Adrenal gland (tissue), 12 donors: ENCODE data around the gene CSH2. TPM values are rescaled to one million over a fixed set of nuclear protein-coding genes. Genes with fewer than 3 reads are reported as not detected.

Experiments
- DNase-seq, 7 donors: peaks; one replicate each; pipeline ENCODE4 v3.0.0-alpha.2; 2019 to 2020
- H3K27ac ChIP-seq, 5 donors: fragments of 200-600 bp; sonication (generic) in 4 of 5; 1 replicate in 3 of 5; 2 replicates in 2 of 5; pipeline versions ENCODE4 v1.5.1 to v1.8.0; 2016 to 2020; ENCODE audit warnings: mild to moderate bottlenecking in 1 of 5
- H3K27me3 ChIP-seq: fragments of 200-600 bp; 2 replicates; pipeline ENCODE4 v1.8.0; 2021
- H3K36me3 ChIP-seq, 2 donors: fragments of 200-600 bp; replicated peaks in 1 of 2; 1 replicate in 1 of 2; 2 replicates in 1 of 2; pipeline versions ENCODE4 v1.5.1 to v1.8.0; 2018 to 2022
- H3K4me1 ChIP-seq, 2 donors: fragments of 200-600 bp; replicated peaks in 1 of 2; 1 replicate in 1 of 2; 2 replicates in 1 of 2; pipeline versions ENCODE4 v1.5.1 to v1.8.0; 2018 to 2021
- H3K4me3 ChIP-seq, 4 donors: fragments of 200-600 bp; sonication (generic) in 3 of 4; one replicate each; pipeline ENCODE4 v1.5.1; 2016 to 2018
- H3K9me3 ChIP-seq, 3 donors: fragments of 200-600 bp; sonication (generic) in 1 of 3; replicated peaks in 1 of 3; 1 replicate in 2 of 3; 2 replicates in 1 of 3; pipeline versions ENCODE4 v1.5.1 to v1.8.0; 2016 to 2021
- CTCF ChIP-seq, 6 experiments: fragments of 450-650 bp in 4 of 6; fragments of 200-600 bp in 2 of 6; sonication (generic) in 1 of 6; IDR thresholded peaks; 1 replicate in 5 of 6; 2 replicates in 1 of 6; pipeline versions ENCODE4 v1.5.1 to v1.8.0; 2016 to 2021; ENCODE audit warnings: antibody characterized with exemption in 6 of 6, mild to moderate bottlenecking in 2 of 6, moderate library complexity in 1 of 6
- POLR2A ChIP-seq, 2 donors: fragments of 450-650 bp; IDR thresholded peaks; one replicate each; pipeline ENCODE4 v1.6.1; 2017; ENCODE audit warnings: antibody characterized with exemption in 2 of 2, mild to moderate bottlenecking in 2 of 2, moderate library complexity in 1 of 2
- WGBS, 4 donors: extraction: QIAGEN DNeasy Blood & Tissue Kit in 2 of 4; methylation state at CpG; one replicate each; pipeline versions ENCODE4 v1.1.5 to v1.1.7; 2013 to 2017; 5-methylcytosine and 5-hydroxymethylcytosine counted together
- intact Hi-C, 2 donors: fragments of 100-400 bp; cut with DNase I; formaldehyde crosslinking; loops; one replicate each; pipeline versions ENCODE4 v1.14.1 to v1.15.0; 2022 to 2023
- polyA plus RNA-seq, 3 donors: library from polyadenylated mRNA; stranded (reverse); fragments of 200-250 nt in 2 of 3; fragments of 350-450 nt in 1 of 3; fragmentation: Illumina TruSeq in 1 of 3; extraction: RNeasy Lipid Tissue Mini Kit (QIAGEN cat#74804) in 1 of 3; gene quantifications; one replicate each; pipeline ENCODE4 v1.2.3, GENCODE V29; 2013 to 2014
- total RNA-seq, 9 donors: library from RNA; depleted of rRNA in 4 of 9; stranded (reverse); fragments of >200 nt in 4 of 9; fragments of 120-200 nt in 1 of 9; fragmentation: NEBNext Ultra II Directional in 1 of 9; extraction: Animal tissue kit (Norgen Biotek cat#: 25700) in 1 of 9; gene quantifications; one replicate each; pipeline versions ENCODE4 v1.1.0 to v1.2.4, GENCODE V29; 2013 to 2023
- donor health status: healthy with polysubstance abuse.
- donor health status: Bipolar disorder and iron deficiency.
- donor health status: DM: yes; HTN: yes; CAD: no.
- donor health status: DM: no; HTN: no; CAD: no.
- donor health status: DM: no; HTN: no; CAD: no.
- donor health status: DM: yes; HTN: yes; CAD: no.

The CSH2 gene
- total and polyA plus RNA-seq, 12 donors = 0.61 TPM; not detected in 11

DNA sequence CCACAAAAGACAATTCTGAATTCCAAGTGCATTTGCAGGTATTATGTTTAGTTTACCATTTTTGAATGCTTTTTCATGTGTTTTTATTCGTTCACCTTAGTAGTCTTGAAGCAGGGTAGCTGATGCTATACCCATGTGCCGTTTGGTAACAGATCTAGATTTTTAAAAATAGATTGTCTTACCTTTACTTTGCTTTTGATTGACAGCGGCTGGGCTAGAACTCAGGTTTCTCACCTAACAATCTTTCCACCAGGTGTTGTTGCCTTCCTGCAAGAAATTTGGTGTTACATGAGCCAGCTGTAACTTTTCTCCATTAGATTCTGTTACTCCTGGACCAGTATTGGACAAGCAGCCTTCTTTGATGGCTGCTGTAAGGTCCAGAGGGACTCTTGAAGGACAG, 44.5 kb downstream of the CSH2 start:
- peaks cover 0 to 70% of the 10 kb centered on the region in 2 donors for H3K36me3 ChIP-seq
- no peak for DNase-seq
- no peak for TF ChIP-seq CTCF (IDR thresholded peaks at IDR 0.05)
- no peak for TF ChIP-seq POLR2A (IDR thresholded peaks at IDR 0.05)
- no peak overlapping the region for H3K27ac ChIP-seq
- intact Hi-C loops = no loop called here
- peak overlapping the region in 1 of 4 donors; percentile 63 for H3K4me3 ChIP-seq
- peaks cover 8 to 29% of the 10 kb centered on the region in 2 donors for H3K4me1 ChIP-seq
- no peaks in the 10 kb centered on the region for H3K9me3 ChIP-seq
- H3K27me3 ChIP-seq = no peaks in the 10 kb centered on the region
- WGBS, 4 donors = 88 to 96% (median 91%) methylated on average over 3 of the region's 3 CpGs

GRCh38 chr17:63827801-63828221, 45.7 kb downstream of the CSH2 start:
- Histone ChIP-seq H3K36me3 (peaks cover 0 to 70% of the 10 kb centered on the region in 2 donors), H3K4me3 (peak overlapping the region; percentile 63 to 99 (median 74)), H3K4me1 (peaks cover 8 to 29% of the 10 kb centered on the region in 2 donors), H3K27me3 (no peaks in the 10 kb centered on the region), H3K27ac (peak overlapping the region; percentile 67 to 98 (median 89)), H3K9me3 (no peaks in the 10 kb centered on the region)
- intact Hi-C loops = no loop called here
- TF ChIP-seq CTCF (IDR thresholded peaks at IDR 0.05) (no peak), POLR2A (IDR thresholded peaks at IDR 0.05) (no peak)
- WGBS, 4 donors = 1% methylated on average over 14 to 19 of the region's 19 CpGs
- DNase-seq = peak in 2 of 7 donors; percentile 16 to 30

DNA sequence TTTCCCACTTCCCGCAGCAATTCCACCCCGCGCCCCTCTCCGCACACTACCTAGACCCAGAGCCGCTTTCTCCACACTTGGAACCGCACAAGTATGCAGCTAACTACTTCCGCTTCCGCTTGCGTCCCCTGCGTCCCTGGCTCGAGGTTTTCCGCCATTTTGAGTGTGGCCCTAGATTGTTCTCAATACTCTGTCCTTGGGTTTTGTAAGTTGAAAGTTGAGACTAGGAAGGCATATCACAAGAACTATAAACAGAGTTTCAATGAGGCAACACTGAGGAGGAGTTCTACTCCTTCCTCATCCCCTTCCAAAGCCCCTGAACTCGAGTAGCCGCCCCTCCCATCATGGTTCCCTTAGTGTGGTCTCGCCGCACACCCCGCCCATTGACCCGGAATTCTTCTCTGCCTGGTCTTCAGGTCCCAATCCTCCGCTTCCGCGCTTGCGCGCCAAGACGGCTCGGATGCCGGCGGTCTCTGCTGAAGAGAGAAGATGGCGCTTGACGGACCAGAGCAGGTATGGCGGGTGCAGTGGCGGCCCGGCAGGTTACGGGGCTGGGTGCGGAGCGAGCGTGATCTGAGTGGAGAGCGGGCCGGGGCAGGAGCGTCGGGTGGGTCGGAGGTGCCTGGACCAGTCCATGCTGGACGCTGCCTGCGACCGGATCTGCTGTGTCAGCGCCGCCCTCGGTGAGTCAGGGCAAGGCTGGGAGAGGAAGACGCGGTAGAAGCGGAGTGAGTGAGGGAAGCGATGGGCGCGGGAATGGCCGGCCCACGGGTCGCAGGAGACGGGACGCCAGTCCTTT, 46.3 kb downstream of the CSH2 start, which contains the start of the genes FTSJ3 and PSMC5:
TSS of gene FTSJ3 (minus strand) at position 662 of the 799 bp plus-strand sequence. CDS start 761 bp downstream, outside the sequence.
TSS of gene PSMC5 (plus strand) at position 430 of the 799 bp plus-strand sequence. CDS start at position 490, 60 bp downstream.
- peaks cover 8 to 29% of the 10 kb centered on the region in 2 donors for H3K4me1 ChIP-seq
- peaks cover 0 to 70% of the 10 kb centered on the region in 2 donors for H3K36me3 ChIP-seq
- TF ChIP-seq CTCF (IDR thresholded peaks at IDR 0.05) (peak in 5 of 6 experiments; percentile 18 to 61 (median 44)), POLR2A (IDR thresholded peaks at IDR 0.05) (peak; percentile 63 to 77)
- peak; percentile 92 to 97 (median 97) for DNase-seq
- peak within 1 kb of the TSS; percentile 67 to 98 (median 89) for H3K27ac ChIP-seq
- WGBS, 4 donors = 0 to 1% (median 0%) methylated on average over 35 to 58 of the region's 58 CpGs
- intact Hi-C loops = no loop called here
- no peaks in the 10 kb centered on the region for H3K27me3 ChIP-seq
- peak within 1 kb of the TSS; percentile 63 to 99 (median 74) for H3K4me3 ChIP-seq
- H3K9me3 ChIP-seq = no peaks in the 10 kb centered on the region

DNA sequence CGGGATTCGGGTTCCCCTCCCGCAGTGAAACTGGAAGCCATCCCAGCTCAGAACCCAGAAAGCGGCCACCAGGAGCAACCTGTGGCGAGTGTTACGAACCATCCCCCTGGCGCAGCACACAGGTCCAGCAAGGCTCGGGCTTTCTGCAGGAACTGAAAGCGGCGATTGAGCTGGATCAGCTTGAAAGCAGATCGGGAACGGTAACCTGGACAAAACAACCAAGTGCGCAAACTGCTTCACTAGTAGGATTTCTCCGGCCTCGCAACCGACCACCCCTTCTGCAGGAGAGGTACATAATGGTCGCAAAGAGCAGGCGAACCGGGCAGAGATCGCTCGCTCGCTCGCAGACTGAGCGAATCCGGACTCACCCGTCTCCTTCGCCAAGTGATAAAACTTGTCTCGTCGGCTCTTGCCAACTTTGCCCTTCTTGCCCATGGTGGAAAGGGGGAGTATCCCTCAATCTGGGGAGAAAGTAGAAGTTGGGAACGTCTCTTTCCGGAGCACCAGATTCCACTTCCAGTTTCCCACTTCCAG, 46.9 kb downstream of the CSH2 start:
- 0 to 2% (median 1%) methylated on average over 23 to 31 of the region's 31 CpGs for WGBS, 4 donors
- Histone ChIP-seq H3K36me3 (peaks cover 0 to 70% of the 10 kb centered on the region in 2 donors), H3K27ac (peak overlapping the region in 4 of 5 donors; percentile 89 to 98 (median 92)), H3K27me3 (no peaks in the 10 kb centered on the region), H3K4me3 (peak overlapping the region; percentile 44 to 80 (median 66)), H3K9me3 (no peaks in the 10 kb centered on the region), H3K4me1 (peaks cover 8 to 29% of the 10 kb centered on the region in 2 donors)
- TF ChIP-seq POLR2A (IDR thresholded peaks at IDR 0.05) = no peak
- no peak for TF ChIP-seq CTCF (IDR thresholded peaks at IDR 0.05)
- DNase-seq = peak in 5 of 7 donors; percentile 26 to 58 (median 49)
- intact Hi-C loops = no loop called here
